ENCODE results near the gene AKIRIN2.

GRCh38 chr6:87654875-87655454 is 47.1 kb downstream of the AKIRIN2 start:
- TF ChIP-seq ZNF70 (CRISPR knock-in tag; IDR thresholded peaks at IDR 0.05): no peak
- TF ChIP-seq RARB (CRISPR knock-in tag; IDR thresholded peaks at IDR 0.05): no peak
- no peak for TF ChIP-seq ISL1 (CRISPR knock-in tag; IDR thresholded peaks at IDR 0.05)
- TF ChIP-seq ZFP3 (CRISPR knock-in tag; IDR thresholded peaks at IDR 0.05): no peak
- TF ChIP-seq, protein P1, sequence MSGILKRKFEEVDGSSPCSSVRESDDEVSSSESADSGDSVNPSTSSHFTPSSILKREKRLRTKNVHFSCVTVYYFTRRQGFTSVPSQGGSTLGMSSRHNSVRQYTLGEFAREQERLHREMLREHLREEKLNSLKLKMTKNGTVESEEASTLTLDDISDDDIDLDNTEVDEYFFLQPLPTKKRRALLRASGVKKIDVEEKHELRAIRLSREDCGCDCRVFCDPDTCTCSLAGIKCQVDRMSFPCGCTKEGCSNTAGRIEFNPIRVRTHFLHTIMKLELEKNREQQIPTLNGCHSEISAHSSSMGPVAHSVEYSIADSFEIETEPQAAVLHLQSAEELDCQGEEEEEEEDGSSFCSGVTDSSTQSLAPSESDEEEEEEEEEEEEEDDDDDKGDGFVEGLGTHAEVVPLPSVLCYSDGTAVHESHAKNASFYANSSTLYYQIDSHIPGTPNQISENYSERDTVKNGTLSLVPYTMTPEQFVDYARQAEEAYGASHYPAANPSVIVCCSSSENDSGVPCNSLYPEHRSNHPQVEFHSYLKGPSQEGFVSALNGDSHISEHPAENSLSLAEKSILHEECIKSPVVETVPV (CRISPR knock-in tag; IDR thresholded peaks at IDR 0.05): no peak
- TF ChIP-seq CREB5 (CRISPR knock-in tag; IDR thresholded peaks at IDR 0.05; ENCODE audit: low read depth): no peak
